Measurements from ENCODE around the gene DYNLRB1. TPM values are rescaled to one million over a fixed set of nuclear protein-coding genes. Genes with fewer than 3 reads are reported as not detected.
A peak's percentile ranks its signal among the peaks of the same experiment; 100 is the strongest.

The DYNLRB1 gene
- total and polyA plus RNA-seq, 2 donors from 2014 or later: 185 to 676 TPM

DNA sequence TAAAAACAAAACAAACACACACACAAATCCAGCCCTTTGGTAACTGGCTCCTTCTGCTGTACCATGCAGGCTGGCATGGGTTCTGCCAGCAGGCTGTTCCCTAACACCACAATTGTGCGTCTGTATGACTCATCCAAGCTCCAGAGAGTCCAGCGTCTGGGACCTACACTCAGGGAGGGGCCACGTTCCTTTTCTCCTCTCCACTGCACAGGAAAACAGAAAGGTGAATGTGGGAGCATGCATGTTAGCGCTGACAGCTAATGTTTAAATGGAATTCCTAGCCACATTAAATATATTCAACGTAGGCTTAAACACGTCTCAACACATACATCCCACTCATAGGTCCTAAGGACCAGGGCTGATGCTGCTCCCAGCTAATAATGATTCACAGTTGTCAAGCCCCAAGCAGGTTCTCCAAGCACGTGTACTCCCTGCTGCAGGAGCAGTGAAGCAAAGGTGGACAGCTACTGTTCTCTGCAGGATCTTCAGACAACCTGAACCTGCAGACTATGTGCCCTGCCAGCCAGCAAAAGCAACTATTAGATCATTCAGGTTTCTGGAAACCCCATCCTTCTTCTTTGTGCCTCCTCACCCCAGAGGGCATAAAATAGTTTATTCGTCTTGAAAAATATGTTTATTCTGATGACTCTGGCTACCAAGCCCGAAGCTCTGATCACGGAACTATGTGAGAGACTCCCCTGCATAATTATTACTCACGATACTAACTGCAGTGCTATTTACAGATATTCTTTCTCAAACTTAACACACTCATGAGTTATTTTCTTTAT, 63.2 kb downstream of the DYNLRB1 start:
- Histone ChIP-seq H3K27me3 (ENCODE audit: control insufficient read depth, insufficient read depth, low read length) (no peaks in the 10 kb centered on the region), H3K4me1 (ENCODE audit: control insufficient read depth in 2 of 3, insufficient read depth in 2 of 3, low read depth in 1 of 3, low read length in 3 of 3) (peaks cover 0 to 3% (median 0%) of the 10 kb centered on the region in 3 donors), H3K27ac (ENCODE audit: low read depth in 2 of 2, low read length in 2 of 2) (no peak overlapping the region), H3K9me3 (ENCODE audit: control insufficient read depth in 2 of 3, insufficient read depth in 1 of 3, low read length in 3 of 3) (no peaks in the 10 kb centered on the region), H3K4me3 (ENCODE audit: low read length in 3 of 3) (no peak overlapping the region), H3K9ac (ENCODE audit: low read length in 3 of 3) (no peak overlapping the region), H3K36me3 (ENCODE audit: control insufficient read depth in 2 of 3, insufficient read depth in 3 of 3, low read length in 3 of 3) (peaks cover 0 to 7% (median 2%) of the 10 kb centered on the region in 3 donors)
- FAIRE-seq (no peak), DNase-seq (peak in 4 of 5 donors; percentile 52 to 77 (median 74))
- intact Hi-C loops (cut with DNase I): no loop called here
- TF ChIP-seq, protein P1, sequence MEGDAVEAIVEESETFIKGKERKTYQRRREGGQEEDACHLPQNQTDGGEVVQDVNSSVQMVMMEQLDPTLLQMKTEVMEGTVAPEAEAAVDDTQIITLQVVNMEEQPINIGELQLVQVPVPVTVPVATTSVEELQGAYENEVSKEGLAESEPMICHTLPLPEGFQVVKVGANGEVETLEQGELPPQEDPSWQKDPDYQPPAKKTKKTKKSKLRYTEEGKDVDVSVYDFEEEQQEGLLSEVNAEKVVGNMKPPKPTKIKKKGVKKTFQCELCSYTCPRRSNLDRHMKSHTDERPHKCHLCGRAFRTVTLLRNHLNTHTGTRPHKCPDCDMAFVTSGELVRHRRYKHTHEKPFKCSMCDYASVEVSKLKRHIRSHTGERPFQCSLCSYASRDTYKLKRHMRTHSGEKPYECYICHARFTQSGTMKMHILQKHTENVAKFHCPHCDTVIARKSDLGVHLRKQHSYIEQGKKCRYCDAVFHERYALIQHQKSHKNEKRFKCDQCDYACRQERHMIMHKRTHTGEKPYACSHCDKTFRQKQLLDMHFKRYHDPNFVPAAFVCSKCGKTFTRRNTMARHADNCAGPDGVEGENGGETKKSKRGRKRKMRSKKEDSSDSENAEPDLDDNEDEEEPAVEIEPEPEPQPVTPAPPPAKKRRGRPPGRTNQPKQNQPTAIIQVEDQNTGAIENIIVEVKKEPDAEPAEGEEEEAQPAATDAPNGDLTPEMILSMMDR (IDR thresholded peaks at IDR 0.05; ENCODE audit: borderline replicate concordance, extremely low read depth, insufficient read depth): peak; percentile 51

DNA sequence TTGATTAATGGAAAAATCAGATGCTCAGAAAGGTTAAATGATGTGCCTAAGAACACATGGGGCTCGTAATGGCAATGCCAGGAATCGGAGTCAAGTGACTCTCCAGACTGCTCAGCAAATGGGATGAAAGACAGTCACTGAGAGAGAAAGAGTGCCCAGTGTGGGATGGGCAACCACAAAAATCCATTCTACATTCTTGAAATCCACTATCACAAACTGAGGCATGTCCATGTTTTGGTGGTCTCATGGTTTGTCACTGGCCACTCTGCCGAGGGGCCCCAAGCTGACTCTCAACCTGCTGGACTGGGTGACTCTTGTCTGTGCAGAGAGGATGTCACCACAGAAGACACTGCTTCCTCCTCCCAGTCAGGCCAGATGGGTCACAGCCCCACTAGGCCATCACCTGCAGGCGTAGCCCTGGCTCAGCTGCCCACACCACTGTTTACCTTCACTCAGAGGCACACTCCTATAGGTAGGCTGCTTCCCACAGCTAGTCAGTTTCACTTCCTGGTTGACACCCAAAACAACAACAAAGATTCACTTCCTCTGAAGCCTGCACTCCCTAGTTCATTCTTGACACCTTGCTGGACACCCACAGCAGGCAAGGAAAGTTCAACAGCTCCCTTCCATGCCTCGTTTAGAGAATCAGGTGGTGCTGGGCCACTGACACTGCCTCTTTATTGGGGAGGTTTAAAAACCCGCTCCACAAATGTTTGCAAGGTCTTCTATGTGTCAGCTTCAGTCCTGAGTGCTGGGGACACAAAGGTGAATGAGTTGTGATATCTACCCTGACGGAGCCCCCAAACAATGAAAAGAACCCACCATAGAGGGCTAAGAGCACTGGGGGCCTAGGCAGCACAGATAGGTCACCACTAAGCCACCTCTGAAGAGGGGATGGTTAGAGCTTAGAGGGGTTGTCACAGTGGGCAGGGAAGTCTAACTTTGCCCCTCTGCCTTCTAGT, 64.0 kb downstream of the DYNLRB1 start:
- Histone ChIP-seq H3K9me3 (ENCODE audit: control insufficient read depth in 2 of 3, insufficient read depth in 1 of 3, low read length in 3 of 3) (no peaks in the 10 kb centered on the region), H3K36me3 (ENCODE audit: control insufficient read depth in 2 of 3, insufficient read depth in 3 of 3, low read length in 3 of 3) (peaks cover 0 to 4% (median 2%) of the 10 kb centered on the region in 3 donors), H3K4me3 (ENCODE audit: low read length in 3 of 3) (no peak overlapping the region), H3K27ac (ENCODE audit: low read depth in 2 of 2, low read length in 2 of 2) (no peak overlapping the region), H3K9ac (ENCODE audit: low read length in 3 of 3) (no peak overlapping the region), H3K27me3 (ENCODE audit: control insufficient read depth, insufficient read depth, low read length) (no peaks in the 10 kb centered on the region), H3K4me1 (ENCODE audit: control insufficient read depth in 2 of 3, insufficient read depth in 2 of 3, low read depth in 1 of 3, low read length in 3 of 3) (peaks cover 0 to 3% (median 0%) of the 10 kb centered on the region in 3 donors)
- FAIRE-seq: no peak
- intact Hi-C loops (cut with DNase I): no loop called here
- TF ChIP-seq, protein P1 (IDR thresholded peaks at IDR 0.05; ENCODE audit: borderline replicate concordance, extremely low read depth, insufficient read depth): no peak
- DNase-seq: no peak

DNA sequence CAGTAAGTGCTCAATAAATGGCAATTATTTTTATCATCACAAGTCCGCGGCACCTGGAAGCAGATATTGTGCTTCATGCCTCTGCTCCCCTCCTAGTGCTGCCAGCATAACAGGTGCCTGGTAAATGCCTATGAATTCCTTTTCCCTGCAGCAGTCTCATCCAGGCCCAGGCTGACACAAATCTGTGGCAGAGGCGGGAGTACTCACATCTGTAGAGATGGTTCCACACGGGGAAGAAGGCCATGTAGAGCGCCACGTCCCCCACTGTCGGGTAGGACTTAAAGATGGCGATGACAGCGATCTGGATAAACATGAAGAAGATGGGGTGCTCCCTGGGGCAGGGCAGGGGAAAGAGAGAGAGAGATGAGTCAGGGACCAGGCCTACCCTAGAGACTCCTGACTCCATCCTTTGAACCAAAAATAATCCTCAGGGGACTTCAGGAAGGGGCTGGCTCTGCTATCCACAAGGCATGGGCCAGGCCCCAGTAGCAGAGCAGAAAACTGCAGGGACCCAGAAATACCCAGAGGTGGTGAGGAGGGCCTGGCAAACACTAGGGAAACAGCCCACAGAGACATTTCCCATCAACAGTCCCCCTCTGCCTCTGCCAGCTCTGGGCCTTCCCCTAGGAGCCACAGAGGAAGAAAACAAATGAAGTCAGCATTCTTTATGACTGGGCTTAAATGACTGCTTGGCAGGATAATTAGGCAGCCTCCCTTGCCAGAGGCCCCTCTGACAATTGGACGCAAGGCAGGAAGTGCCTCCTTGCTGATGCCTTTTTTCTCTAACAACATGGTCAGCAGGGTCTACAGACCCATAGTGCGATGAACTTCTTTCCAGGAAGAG, 65.3 kb downstream of the DYNLRB1 start:
- Histone ChIP-seq H3K9me3 (ENCODE audit: control insufficient read depth in 2 of 3, insufficient read depth in 1 of 3, low read length in 3 of 3) (no peaks in the 10 kb centered on the region), H3K27me3 (ENCODE audit: control insufficient read depth, insufficient read depth, low read length) (no peaks in the 10 kb centered on the region), H3K36me3 (ENCODE audit: control insufficient read depth in 2 of 3, insufficient read depth in 3 of 3, low read length in 3 of 3) (peaks cover 0 to 4% (median 2%) of the 10 kb centered on the region in 3 donors), H3K9ac (ENCODE audit: low read length in 3 of 3) (no peak overlapping the region), H3K27ac (ENCODE audit: low read depth in 2 of 2, low read length in 2 of 2) (peak overlapping the region in 1 of 2 donors; percentile 43), H3K4me1 (ENCODE audit: control insufficient read depth in 2 of 3, insufficient read depth in 2 of 3, low read depth in 1 of 3, low read length in 3 of 3) (peaks cover 0 to 3% (median 0%) of the 10 kb centered on the region in 3 donors), H3K4me3 (ENCODE audit: low read length in 3 of 3) (no peak overlapping the region)
- DNase-seq (peak in 1 of 5 donors; percentile 58), FAIRE-seq (no peak)
- intact Hi-C loops (cut with DNase I): no loop called here
- TF ChIP-seq, protein P1 (IDR thresholded peaks at IDR 0.05; ENCODE audit: borderline replicate concordance, extremely low read depth, insufficient read depth): no peak
